22Rv1 (cell line): ENCODE data around the gene IMMP2L.

Source experiments
- ZFX ChIP-seq: fragments of 450-650 bp; IDR thresholded peaks from 2 replicates; pipeline ENCODE4 v1.6.1; 2017; ENCODE audit warnings: antibody characterized with exemption, borderline replicate concordance
- TF ChIP-seq, protein P1 (sequence below): fragments of 450-650 bp; IDR thresholded peaks from 2 replicates; pipeline ENCODE4 v1.5.1; 2017; ENCODE audit warnings: mild to moderate bottlenecking

GRCh38 chr7:111240371-111240770 lies 321.9 kb downstream of the IMMP2L start:
- TF ChIP-seq, protein P1, sequence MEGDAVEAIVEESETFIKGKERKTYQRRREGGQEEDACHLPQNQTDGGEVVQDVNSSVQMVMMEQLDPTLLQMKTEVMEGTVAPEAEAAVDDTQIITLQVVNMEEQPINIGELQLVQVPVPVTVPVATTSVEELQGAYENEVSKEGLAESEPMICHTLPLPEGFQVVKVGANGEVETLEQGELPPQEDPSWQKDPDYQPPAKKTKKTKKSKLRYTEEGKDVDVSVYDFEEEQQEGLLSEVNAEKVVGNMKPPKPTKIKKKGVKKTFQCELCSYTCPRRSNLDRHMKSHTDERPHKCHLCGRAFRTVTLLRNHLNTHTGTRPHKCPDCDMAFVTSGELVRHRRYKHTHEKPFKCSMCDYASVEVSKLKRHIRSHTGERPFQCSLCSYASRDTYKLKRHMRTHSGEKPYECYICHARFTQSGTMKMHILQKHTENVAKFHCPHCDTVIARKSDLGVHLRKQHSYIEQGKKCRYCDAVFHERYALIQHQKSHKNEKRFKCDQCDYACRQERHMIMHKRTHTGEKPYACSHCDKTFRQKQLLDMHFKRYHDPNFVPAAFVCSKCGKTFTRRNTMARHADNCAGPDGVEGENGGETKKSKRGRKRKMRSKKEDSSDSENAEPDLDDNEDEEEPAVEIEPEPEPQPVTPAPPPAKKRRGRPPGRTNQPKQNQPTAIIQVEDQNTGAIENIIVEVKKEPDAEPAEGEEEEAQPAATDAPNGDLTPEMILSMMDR: no peak
- no peak for TF ChIP-seq ZFX
